ENCODE data around the gene NSRP1.
"Not testable (repeated sequence)": the region's sequence is repeated elsewhere in the genome, so short reads cannot be mapped to it uniquely, and the experiment has no call there.

Gene NSRP1

DNA sequence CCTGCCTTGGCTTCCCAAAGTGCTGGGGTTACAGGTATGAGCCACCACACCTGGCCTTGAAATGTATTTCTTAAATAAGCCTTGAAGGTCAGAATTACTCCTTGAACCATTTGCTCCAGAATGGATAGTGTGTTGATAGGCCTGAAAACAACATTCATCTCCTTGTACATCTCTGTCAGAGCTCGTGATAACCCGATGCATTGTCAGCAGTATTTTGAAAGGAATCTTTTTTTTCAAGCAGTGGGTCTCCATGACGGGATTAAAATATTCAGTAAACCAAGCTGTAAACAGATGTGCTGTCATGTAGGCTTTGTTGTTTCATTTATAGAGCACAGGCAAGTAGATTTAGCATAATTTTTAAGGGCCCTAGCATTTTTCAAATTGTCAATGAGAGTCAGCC lies 16.6 kb downstream of the NSRP1 start:
- no peak overlapping the region for H3K4me3 Mint-ChIP-seq
- peaks cover 35% of the 10 kb centered on the region for H3K4me1 Mint-ChIP-seq
- H3K27ac Mint-ChIP-seq (ENCODE audit: low read depth): no peak overlapping the region
- H3K27me3 Mint-ChIP-seq: no peaks in the 10 kb centered on the region
- H3K9me3 Mint-ChIP-seq: no peaks in the 10 kb centered on the region
- no peak for DNase-seq (ENCODE audit: low spot score in 2 of 2)
- ATAC-seq (replicated peaks; ENCODE audit: extremely low read depth, poor library complexity, severe bottlenecking): no peak
- H3K36me3 Mint-ChIP-seq (ENCODE audit: insufficient read depth): peaks cover 26% of the 10 kb centered on the region

DNA sequence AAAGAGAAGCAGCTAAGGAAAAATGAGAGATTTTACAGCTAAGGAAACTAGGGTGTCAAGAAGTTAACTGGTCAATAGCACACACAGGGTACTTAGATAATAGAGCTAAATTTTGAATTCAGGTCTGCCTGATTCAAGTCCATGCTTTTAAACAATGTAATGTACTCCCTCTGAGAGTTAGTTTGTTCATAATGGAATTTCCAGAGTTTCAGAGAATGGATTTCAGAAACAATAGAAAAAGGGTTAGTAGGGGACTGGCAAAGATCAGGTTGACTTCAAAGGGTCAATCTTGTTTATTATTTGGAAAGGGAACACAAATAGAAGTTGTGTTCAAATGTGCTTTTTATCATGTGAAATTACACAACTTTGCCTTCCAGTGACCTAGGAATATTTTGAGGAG lies 17.9 kb downstream of the NSRP1 start:
- Mint-ChIP-seq H3K27ac (ENCODE audit: low read depth) (no peak overlapping the region), H3K9me3 (no peaks in the 10 kb centered on the region), H3K36me3 (ENCODE audit: insufficient read depth) (peaks cover 25% of the 10 kb centered on the region), H3K4me1 (peaks cover 36% of the 10 kb centered on the region), H3K27me3 (no peaks in the 10 kb centered on the region), H3K4me3 (no peak overlapping the region)
- DNase-seq (ENCODE audit: low spot score in 2 of 2) (no peak), ATAC-seq (replicated peaks; ENCODE audit: extremely low read depth, poor library complexity, severe bottlenecking) (no peak)

GRCh38 chr17:30137158-30137557 lies 20.5 kb downstream of the NSRP1 start:
- no peaks in the 10 kb centered on the region for H3K9me3 Mint-ChIP-seq
- H3K27me3 Mint-ChIP-seq: no peaks in the 10 kb centered on the region
- H3K4me1 Mint-ChIP-seq: peaks cover 23% of the 10 kb centered on the region
- H3K27ac Mint-ChIP-seq (ENCODE audit: low read depth): no peak overlapping the region
- DNase-seq (ENCODE audit: low spot score in 2 of 2) (no peak), ATAC-seq (replicated peaks; ENCODE audit: extremely low read depth, poor library complexity, severe bottlenecking) (no peak)
- H3K4me3 Mint-ChIP-seq: no peak overlapping the region
- H3K36me3 Mint-ChIP-seq (ENCODE audit: insufficient read depth): peaks cover 18% of the 10 kb centered on the region

DNA sequence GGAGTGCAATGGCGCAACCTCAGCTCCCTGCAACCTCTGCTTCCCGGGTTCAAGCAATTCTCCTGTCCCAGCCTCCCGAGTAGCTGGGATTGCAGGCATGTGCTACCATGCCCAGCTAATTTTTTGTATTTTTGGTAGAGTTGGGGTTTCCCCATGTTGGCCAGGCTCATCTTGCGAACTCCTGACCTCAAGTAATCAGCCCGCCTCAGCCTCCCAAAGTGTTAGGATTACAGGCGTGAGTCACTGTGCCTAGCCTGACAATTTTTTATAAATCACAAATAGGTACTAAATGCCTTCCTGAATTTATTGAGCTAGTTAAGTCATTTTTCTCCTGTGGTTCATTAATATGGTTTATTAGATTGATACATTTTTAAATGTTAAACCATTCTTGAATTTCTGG lies 31.2 kb downstream of the NSRP1 start:
- peaks cover 23% of the 10 kb centered on the region for H3K4me1 Mint-ChIP-seq
- H3K27ac Mint-ChIP-seq (ENCODE audit: low read depth): peak overlapping the region; percentile 1
- not testable (repeated sequence) for H3K4me3 Mint-ChIP-seq; H3K27me3 Mint-ChIP-seq; H3K36me3 Mint-ChIP-seq (ENCODE audit: insufficient read depth); ATAC-seq (replicated peaks; ENCODE audit: extremely low read depth, poor library complexity, severe bottlenecking); DNase-seq (ENCODE audit: low spot score in 2 of 2); H3K9me3 Mint-ChIP-seq

- peaks cover 26% of the 10 kb centered on the region for H3K4me1 Mint-ChIP-seq
- DNase-seq (ENCODE audit: low spot score in 2 of 2) (no peak), ATAC-seq (replicated peaks; ENCODE audit: extremely low read depth, poor library complexity, severe bottlenecking) (no peak)
- H3K9me3 Mint-ChIP-seq: no peaks in the 10 kb centered on the region
- H3K36me3 Mint-ChIP-seq (ENCODE audit: insufficient read depth): peaks cover 7% of the 10 kb centered on the region
- no peak overlapping the region for H3K4me3 Mint-ChIP-seq
- H3K27me3 Mint-ChIP-seq: no peaks in the 10 kb centered on the region
- H3K27ac Mint-ChIP-seq (ENCODE audit: low read depth): peak overlapping the region; percentile 1
Measured at GRCh38 chr17:30148376-30148775, 31.8 kb downstream of the NSRP1 start.

DNA sequence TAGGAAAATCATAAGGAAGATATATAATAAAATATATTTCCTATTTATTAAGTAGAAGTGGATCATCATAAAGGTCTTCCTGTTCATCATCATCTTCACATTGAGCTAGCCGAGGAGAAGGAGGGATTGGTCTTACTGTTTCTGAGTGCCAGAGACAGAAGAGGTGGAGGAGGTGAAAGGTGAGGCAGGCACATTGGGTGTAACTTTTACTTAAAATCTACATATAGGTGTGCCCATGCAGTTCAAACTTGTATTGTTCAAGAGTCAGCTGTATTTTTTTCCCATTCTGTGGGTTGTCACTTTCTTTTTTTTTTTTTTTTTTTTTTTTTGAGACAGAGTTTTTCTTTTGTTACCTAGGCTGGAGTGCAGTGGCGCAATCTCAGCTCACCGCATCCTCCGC lies 34.9 kb downstream of the NSRP1 start:
- Mint-ChIP-seq H3K9me3 (no peaks in the 10 kb centered on the region), H3K4me1 (peaks cover 36% of the 10 kb centered on the region), H3K4me3 (no peak overlapping the region), H3K27ac (ENCODE audit: low read depth) (no peak overlapping the region), H3K27me3 (no peaks in the 10 kb centered on the region), H3K36me3 (ENCODE audit: insufficient read depth) (peaks cover 11% of the 10 kb centered on the region)
- ATAC-seq (replicated peaks; ENCODE audit: extremely low read depth, poor library complexity, severe bottlenecking): no peak
- DNase-seq (ENCODE audit: low spot score in 2 of 2): no peak

DNA sequence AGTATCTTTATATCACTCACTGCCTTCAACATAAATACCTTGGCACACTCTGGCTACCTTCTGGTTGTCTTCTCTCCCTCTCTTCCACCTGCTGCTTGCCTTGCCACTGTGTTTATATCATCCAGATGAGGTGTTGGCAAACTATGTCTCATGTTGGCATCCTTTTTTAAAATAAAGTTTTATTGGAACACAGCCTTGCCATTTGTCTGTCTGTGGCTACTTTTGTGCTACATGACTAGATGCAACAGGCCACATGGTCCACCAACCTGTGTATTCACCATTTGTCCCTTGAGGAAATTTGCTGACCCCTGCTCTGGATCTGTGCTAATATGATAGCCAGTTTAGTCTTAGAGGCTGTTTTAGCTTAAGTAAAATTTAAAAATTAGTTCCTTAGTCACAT lies 36.8 kb downstream of the NSRP1 start:
- Mint-ChIP-seq H3K36me3 (ENCODE audit: insufficient read depth) (peaks cover 14% of the 10 kb centered on the region), H3K27me3 (no peaks in the 10 kb centered on the region), H3K4me3 (no peak overlapping the region), H3K9me3 (no peaks in the 10 kb centered on the region), H3K4me1 (peaks cover 44% of the 10 kb centered on the region), H3K27ac (ENCODE audit: low read depth) (no peak overlapping the region)
- no peak for DNase-seq (ENCODE audit: low spot score in 2 of 2)
- no peak for ATAC-seq (replicated peaks; ENCODE audit: extremely low read depth, poor library complexity, severe bottlenecking)

- no peak overlapping the region for H3K27ac Mint-ChIP-seq (ENCODE audit: low read depth)
- peaks cover 55% of the 10 kb centered on the region for H3K4me1 Mint-ChIP-seq
- ATAC-seq (replicated peaks; ENCODE audit: extremely low read depth, poor library complexity, severe bottlenecking) (no peak), DNase-seq (ENCODE audit: low spot score in 2 of 2) (no peak)
- H3K4me3 Mint-ChIP-seq: no peak overlapping the region
- no peaks in the 10 kb centered on the region for H3K9me3 Mint-ChIP-seq
- peaks cover 12% of the 10 kb centered on the region for H3K36me3 Mint-ChIP-seq (ENCODE audit: insufficient read depth)
- H3K27me3 Mint-ChIP-seq: no peaks in the 10 kb centered on the region
Measured at GRCh38 chr17:30155389-30155788, 38.8 kb downstream of the NSRP1 start.

- no peaks in the 10 kb centered on the region for H3K27me3 Mint-ChIP-seq
- no peak overlapping the region for H3K4me3 Mint-ChIP-seq
- H3K36me3 Mint-ChIP-seq (ENCODE audit: insufficient read depth): peaks cover 10% of the 10 kb centered on the region
Measured at GRCh38 chr17:30158896-30159625, 42.4 kb downstream of the NSRP1 start.

GRCh38 chr17:30160419-30161172 lies 44.0 kb downstream of the NSRP1 start:
- Mint-ChIP-seq H3K9me3 (no peaks in the 10 kb centered on the region), H3K4me1 (peaks cover 45% of the 10 kb centered on the region), H3K27ac (ENCODE audit: low read depth) (no peak overlapping the region), H3K4me3 (no peak overlapping the region), H3K36me3 (ENCODE audit: insufficient read depth) (peaks cover 10% of the 10 kb centered on the region), H3K27me3 (no peaks in the 10 kb centered on the region)
- DNase-seq (ENCODE audit: low spot score in 2 of 2): no peak
- ATAC-seq (replicated peaks; ENCODE audit: extremely low read depth, poor library complexity, severe bottlenecking): no peak

More at GRCh38 chr17:30158896-30159625, 42.4 kb downstream of the NSRP1 start:
- Mint-ChIP-seq H3K9me3 (no peaks in the 10 kb centered on the region), H3K4me1 (peaks cover 46% of the 10 kb centered on the region), H3K27ac (ENCODE audit: low read depth) (peak overlapping the region; percentile 74)
- ATAC-seq (replicated peaks; ENCODE audit: extremely low read depth, poor library complexity, severe bottlenecking) (no peak), DNase-seq (ENCODE audit: low spot score in 2 of 2) (no peak)

DNA sequence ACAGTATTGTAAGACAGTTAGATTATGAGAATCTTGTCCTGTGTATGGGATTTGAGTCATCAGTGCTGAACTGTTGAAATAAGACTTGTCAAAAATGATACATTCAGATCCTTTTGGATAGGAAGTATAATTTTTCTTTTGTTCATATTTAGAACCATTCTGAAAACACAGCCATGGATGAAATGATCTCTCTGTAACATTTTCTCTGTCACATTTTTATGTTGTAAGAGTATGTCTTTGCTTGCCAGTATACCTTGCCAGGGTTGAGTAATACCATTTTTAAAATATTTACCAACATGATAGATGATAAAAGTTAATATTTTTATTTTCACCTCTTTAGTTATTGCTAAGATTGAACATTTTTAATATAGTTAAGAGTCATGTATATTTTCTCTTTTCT lies 45.0 kb downstream of the NSRP1 start:
- no peak for ATAC-seq (replicated peaks; ENCODE audit: extremely low read depth, poor library complexity, severe bottlenecking)
- Mint-ChIP-seq H3K27ac (ENCODE audit: low read depth) (no peak overlapping the region), H3K27me3 (no peaks in the 10 kb centered on the region), H3K36me3 (ENCODE audit: insufficient read depth) (peaks cover 10% of the 10 kb centered on the region), H3K4me1 (peaks cover 44% of the 10 kb centered on the region), H3K9me3 (no peaks in the 10 kb centered on the region), H3K4me3 (no peak overlapping the region)
- DNase-seq (ENCODE audit: low spot score in 2 of 2): no peak

GRCh38 chr17:30164531-30164930 lies 47.9 kb downstream of the NSRP1 start:
- Mint-ChIP-seq H3K4me3 (no peak overlapping the region), H3K27me3 (no peaks in the 10 kb centered on the region), H3K27ac (ENCODE audit: low read depth) (no peak overlapping the region), H3K36me3 (ENCODE audit: insufficient read depth) (peaks cover 8% of the 10 kb centered on the region), H3K9me3 (no peaks in the 10 kb centered on the region), H3K4me1 (peaks cover 18% of the 10 kb centered on the region)
- no peak for DNase-seq (ENCODE audit: low spot score in 2 of 2)
- ATAC-seq (replicated peaks; ENCODE audit: extremely low read depth, poor library complexity, severe bottlenecking): no peak

DNA sequence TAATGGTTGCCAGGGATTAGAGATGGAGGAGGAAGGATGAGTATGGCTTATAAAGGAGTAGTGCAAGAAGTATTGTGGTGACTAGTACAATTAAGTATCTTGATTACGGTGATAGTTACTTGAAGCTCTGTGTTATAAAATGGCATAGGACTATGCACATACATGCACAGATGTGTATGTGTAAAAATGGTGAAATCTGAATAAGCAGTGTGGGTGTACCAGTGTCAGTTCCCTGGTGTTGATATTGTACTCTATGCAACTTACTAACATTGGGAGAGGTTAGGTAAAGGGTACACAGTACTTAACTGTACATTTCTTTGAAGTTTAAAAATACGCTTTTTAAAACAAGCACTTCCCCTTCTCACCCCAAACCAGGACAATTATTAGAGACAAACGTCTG lies 48.5 kb downstream of the NSRP1 start:
- DNase-seq (ENCODE audit: low spot score in 2 of 2) (no peak), ATAC-seq (replicated peaks; ENCODE audit: extremely low read depth, poor library complexity, severe bottlenecking) (no peak)
- H3K36me3 Mint-ChIP-seq (ENCODE audit: insufficient read depth): peaks cover 7% of the 10 kb centered on the region
- no peaks in the 10 kb centered on the region for H3K9me3 Mint-ChIP-seq
- no peak overlapping the region for H3K27ac Mint-ChIP-seq (ENCODE audit: low read depth)
- no peaks in the 10 kb centered on the region for H3K27me3 Mint-ChIP-seq
- peaks cover 12% of the 10 kb centered on the region for H3K4me1 Mint-ChIP-seq
- no peak overlapping the region for H3K4me3 Mint-ChIP-seq

All from central memory CD8-positive, alpha-beta T cell (primary cell).